CD4-positive, alpha-beta T cell treated with Interleukin-21 for 1 hour (primary cell): ENCODE measurements around the gene GUF1.
"Not testable (repeated sequence)": the region's sequence is repeated elsewhere in the genome, so short reads cannot be mapped to it uniquely, and the experiment has no call there.

Source experiments
- DNase-seq: peaks from one replicate; pipeline ENCODE4 v3.0.0-alpha.2; 2020

Gene GUF1

DNA sequence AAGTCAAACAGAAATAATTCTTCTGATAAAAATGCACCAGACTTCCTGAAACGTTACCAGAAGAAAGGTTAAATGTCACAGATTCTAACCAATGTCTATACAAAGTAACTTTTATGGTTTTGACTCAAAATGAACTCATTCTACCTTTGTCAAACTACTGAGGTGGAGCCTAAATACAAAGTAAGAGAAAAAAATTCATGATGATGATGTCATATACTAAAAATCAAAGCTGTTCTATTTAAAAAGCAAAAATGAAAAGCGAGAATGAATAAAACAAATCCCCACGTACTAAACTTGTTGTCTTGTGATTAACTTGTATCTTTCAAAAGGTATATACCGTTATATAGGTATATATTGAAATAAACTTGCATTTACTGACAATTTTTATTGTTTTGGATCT is 26.5 kb downstream of the GUF1 start:
- no peak for DNase-seq

DNA sequence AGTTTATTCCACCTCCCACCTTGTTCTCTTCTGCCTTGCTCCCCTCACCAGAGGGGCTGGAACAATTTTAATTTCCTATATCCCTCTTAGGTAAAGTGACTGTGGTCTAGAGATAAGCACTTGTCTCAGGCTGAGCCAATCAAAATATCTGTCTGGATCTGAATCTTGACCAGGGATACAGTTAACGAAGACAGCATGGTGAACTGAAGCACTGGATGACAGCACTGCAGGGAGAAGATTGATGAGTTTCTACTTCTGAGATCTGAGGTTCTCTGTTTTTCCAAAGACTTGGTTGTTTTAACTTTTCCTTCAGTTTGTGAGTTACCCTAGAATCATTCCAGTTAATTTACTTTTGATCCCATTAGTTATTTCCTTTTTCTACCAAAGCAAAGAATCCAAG is 34.9 kb downstream of the GUF1 start:
- DNase-seq = no peak

DNA sequence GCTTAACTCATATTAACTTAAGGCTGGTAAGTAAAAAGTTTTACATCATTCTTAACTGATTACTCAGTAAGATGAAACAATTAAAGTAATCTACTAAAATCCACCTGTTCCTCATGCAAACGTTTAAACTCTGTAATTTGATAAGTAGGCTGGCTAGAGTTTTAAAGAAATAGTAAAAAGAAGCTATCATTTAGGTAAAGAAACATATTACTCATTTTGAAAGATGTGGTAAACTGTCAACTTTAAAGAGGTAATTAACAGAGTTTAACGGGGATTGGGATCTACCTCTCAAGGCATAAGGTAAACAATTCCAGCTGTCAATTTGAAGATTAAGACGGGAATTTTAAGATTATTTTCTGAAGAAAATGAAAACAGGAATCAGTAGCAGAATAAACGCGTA is 38.4 kb downstream of the GUF1 start:
- DNase-seq = no peak

DNA sequence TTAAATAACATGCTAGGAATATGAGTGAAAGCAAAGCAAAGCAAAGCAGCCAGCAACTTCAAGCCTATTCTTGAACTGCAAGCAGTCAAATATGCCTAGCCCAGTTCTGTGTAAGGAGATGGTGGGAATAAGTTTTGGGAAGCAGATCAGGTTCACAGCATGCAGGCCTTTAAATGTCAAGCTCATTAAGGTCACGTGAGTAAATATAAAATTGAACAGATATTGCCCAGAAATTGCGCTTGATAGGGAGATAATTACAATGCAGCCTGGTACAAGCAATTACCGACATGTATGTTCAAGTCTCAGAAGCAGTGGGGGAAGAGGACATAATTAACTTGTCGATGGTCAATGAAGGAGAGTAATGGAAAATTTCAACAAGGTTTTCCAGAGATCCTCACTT is 42.2 kb downstream of the GUF1 start:
- DNase-seq = no peak

DNA sequence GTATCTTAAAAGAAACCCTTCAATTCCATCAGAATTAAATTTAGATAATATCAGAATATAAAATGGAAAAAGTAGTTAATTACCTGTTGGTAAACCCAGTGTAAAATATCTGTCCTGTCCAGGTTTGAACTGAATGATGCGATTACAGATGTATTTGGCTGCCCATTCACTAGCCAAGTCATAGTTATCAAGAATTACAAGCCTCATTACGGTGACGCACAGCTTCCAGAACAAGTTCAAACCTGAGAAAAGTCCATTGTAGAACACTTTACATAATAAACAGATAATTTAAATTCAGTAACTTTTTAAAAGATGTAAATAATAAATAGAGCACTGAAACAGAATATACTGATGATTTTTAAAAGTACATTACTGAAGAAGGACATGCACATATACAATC is 43.8 kb downstream of the GUF1 start:
- no peak for DNase-seq

DNA sequence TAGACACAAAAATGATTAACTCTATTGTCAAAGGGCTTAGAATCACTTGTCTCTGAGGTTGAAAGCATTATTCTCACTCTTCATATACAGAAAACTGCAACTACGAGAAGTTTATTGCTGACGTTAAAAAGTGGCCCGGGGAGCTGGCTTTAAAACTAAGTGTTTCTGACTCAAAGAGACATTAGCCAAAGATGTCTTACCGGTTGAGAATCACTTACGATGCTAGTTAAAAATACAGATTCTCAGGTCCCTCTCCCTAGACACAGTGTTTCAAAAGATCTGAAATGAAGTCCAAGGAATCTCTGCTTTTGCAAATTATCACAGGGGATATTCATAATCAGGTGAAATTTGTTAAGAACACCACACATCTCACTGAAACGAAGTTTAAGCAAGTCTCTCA is 46.9 kb downstream of the GUF1 start:
- DNase-seq = no peak

DNA sequence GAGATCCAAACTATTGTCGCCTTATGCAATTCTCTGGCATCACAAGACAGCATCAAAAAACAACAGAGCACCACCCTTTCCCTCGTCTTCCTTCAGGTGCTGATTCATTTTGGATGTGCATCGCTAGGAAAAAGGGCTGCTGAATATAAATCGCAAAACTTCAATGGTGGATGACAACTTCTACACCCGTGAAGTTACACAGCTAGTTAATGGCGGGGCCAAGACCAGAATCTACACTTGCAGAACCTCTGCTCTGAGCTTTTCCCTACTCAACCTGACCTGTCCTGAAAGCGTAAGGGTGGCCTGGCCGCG is 47.5 kb downstream of the GUF1 start:
- DNase-seq = no peak

DNA sequence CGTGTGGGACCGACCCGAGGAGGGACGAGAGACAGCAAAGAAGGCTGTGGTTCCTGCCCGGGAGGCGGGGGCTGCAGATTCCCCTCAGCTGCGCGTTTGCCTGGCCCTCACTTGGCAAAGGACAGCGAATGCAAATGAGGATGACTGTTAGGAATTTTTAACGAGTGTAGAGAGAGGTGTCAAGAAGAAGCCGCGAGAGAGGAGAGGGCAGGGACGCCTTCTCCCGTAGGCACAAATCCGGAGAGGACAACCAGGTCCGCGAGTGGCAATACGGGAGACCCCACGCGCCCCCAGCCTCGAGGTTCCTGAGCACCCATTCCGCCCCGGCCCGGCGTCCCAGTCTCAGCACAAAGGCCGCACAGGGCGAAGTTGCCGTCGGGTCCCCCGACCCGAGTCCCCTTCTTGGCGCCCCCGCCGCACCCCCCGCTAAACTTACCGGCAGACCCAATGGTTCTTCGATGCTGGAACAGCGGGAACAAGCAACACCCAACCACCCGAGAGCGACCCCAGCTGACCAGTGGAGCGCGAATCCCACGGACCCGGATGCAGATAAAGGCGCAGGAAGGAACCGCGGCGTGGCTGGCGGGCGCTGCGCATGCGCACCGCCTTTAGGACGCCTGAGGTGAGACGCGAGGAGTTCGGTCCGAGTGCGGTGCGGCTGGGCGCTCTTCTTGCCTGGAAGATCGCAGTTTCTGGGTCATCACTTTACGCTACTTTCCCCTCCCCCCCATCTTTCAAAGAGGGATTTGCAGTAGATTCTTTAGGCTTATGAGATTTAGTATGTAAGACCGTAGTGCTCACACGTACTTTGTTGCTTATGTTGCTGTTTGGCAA is 48.0 kb downstream of the GUF1 start, which contains the start of gene GNPDA2:
GNPDA2 (minus strand) TSS at position 519 of the 834 bp plus-strand sequence. CDS start 4,349 bp downstream, outside the sequence.
- peak; percentile 86 for DNase-seq

DNA sequence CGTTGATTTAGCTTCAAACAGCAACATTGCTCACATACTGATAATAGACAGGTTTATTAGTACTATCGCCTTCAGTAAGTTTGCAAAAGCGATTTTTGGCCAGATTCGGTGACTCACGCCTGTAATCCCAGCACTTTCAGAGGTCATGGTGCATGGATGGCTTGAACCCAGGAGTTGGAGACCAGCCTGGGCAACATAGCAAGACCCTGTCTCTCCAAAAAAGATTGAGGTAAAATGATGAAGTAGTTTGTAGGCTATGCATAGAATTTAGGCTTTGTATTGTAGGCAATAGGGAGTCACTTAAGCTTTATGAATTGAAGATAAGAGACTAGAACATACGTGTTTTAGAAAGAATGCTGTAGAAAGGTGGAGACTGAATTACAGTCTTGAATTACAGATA is 49.3 kb downstream of the GUF1 start:
- DNase-seq = no peak

DNA sequence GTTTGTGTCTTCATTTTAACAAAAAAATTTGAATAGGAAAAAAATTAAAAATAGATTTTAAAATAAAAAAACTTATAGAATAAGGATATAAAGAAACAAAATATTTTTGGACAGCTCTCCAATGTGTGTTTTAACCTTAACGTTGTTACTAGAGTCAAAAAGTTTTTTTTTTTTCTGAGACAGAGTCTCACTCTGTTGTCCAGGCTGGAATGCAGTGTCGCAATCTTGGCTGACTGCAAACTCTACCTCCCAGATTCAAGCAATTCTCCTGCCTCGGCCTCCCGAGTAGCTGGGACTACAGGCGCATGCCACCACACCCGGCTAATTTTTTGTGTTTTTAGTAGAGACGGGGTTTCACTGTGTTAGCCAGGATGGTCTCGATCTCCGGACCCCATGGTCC is 50.5 kb downstream of the GUF1 start:
- DNase-seq = not testable (repeated sequence)

DNA sequence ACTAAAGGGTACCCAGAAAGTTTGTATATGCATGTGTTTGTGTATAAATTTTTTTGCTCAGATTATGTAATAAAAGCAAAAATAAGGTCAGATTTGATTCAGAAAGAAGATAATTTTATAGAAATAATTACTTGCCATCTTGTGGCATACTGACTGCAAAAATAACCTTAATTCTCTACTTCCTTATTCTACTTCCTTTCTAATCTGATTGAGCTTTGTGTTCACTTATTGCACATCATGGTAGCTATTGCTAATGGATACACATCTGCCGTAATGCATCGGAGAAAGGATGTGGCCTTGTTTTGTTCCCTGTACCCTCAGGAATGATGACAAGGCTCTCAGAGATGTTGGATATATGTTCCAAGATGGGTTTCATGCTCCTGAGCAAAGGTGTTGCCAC is 58.7 kb downstream of the GUF1 start:
- no peak for DNase-seq

DNA sequence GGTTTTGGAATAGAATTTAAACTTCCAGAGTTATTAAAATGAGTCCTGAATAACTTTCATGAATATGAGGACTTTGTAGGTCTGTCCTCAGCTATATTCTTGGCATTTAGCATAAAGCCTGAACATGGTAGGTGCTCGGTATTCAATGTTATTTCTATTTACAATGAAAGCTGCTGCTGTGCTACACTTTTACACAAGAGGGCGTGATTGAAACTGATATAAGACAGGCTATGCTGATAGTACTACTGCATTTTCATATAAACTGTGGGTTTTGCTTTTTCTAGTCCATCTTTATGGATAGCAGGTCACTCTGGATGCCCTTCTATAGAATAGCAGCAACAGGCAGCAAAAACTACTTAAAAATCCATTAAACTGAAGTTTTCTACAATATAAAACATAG is 60.4 kb downstream of the GUF1 start:
- no peak for DNase-seq

DNA sequence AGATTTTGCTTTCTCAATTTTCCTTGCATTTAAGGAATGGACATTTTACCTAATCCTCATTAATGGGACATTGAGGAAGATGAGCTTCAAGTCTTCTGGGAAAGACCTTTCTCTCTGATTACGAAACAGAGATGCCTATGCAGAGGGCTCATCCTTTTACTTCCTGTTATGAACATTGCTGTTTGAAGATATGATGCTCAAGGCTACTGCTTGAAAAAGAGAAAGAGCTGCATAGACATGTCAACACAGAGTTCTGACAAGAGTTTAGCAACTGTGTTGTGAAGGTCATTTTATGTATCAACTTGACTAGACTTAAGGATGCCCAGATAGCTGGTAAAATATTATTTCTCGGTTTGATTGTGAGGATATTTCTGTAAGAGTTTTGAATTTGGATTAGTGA is 62.0 kb downstream of the GUF1 start:
- no peak for DNase-seq
